ENCODE data around the gene CRYL1. TPM values are rescaled to one million over a fixed set of nuclear protein-coding genes. Genes with fewer than 3 reads are reported as not detected.
A peak's percentile ranks its signal among the peaks of the same experiment; 100 is the strongest.

The CRYL1 gene
- total RNA-seq, 1 experiment from 2014 or later, result 2.9 TPM

DNA sequence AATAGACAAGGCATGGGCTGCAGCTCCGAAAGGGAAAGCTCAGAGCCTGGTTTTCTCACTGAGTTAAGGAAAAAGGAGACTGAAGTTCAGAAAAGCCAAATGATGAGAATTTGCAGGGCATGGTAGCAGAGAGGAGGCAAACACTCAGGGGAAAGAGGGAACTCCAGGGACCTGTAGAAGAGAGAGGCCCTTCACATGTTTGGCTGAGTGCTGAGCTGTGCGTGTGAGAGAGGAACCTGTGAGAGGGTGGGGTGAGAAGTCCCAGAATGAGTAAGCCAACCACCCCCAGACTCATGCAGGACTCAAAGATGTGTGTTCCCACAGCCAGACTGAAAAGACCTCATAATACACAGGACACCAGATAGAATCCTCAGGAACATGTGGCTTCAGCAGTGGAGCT is 2.8 kb upstream of the CRYL1 start (continued):
- TF ChIP-seq, protein P1, sequence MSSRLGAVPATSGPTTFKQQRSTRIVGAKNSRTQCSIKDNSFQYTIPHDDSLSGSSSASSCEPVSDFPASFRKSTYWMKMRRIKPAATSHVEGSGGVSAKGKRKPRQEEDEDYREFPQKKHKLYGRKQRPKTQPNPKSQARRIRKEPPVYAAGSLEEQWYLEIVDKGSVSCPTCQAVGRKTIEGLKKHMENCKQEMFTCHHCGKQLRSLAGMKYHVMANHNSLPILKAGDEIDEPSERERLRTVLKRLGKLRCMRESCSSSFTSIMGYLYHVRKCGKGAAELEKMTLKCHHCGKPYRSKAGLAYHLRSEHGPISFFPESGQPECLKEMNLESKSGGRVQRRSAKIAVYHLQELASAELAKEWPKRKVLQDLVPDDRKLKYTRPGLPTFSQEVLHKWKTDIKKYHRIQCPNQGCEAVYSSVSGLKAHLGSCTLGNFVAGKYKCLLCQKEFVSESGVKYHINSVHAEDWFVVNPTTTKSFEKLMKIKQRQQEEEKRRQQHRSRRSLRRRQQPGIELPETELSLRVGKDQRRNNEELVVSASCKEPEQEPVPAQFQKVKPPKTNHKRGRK (CRISPR knock-in tag; IDR thresholded peaks at IDR 0.05; ENCODE audit: borderline replicate concordance), result no peak
- TF ChIP-seq OVOL2 (CRISPR knock-in tag; IDR thresholded peaks at IDR 0.05; ENCODE audit: borderline replicate concordance), result no peak

DNA sequence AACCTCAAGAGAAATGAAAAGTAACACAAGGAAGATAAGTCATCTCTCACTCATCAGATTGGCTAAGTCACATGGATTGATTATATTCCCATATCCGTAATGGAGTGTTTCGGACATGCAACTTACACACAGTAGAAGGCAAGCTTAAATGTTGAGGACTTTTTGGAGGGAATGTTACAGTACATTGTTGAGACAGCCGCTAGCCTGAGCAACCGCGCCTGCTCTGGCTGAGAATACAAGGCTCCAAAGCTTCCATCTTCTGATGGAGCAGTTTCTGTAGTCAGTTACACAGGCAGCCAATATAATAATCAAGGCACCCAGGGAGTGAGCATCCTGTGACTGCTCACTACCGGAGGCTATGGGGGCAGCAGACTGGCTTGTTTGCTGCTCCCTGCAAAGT is 1.0 kb upstream of the CRYL1 start:
- CTCF ChIA-PET, result interaction anchor here (1.3 to 2.6 kb wide), 2 partner anchors 33 to 36 kb away, joined by 4 to 8 read pairs; no protein-coding TSS in a partner anchor
- ATAC-seq (no peak), DNase-seq (ENCODE audit: low spot score) (no peak)
- TF ChIP-seq PRRX2 (CRISPR knock-in tag; IDR thresholded peaks at IDR 0.05) (no peak), JAZF1 (CRISPR knock-in tag; IDR thresholded peaks at IDR 0.05) (no peak), IRF2 (CRISPR knock-in tag; IDR thresholded peaks at IDR 0.05; ENCODE audit: borderline replicate concordance, low read depth) (no peak), ZNF219 (CRISPR knock-in tag; IDR thresholded peaks at IDR 0.05; ENCODE audit: borderline replicate concordance) (no peak)
- TF ChIP-seq, protein P2, sequence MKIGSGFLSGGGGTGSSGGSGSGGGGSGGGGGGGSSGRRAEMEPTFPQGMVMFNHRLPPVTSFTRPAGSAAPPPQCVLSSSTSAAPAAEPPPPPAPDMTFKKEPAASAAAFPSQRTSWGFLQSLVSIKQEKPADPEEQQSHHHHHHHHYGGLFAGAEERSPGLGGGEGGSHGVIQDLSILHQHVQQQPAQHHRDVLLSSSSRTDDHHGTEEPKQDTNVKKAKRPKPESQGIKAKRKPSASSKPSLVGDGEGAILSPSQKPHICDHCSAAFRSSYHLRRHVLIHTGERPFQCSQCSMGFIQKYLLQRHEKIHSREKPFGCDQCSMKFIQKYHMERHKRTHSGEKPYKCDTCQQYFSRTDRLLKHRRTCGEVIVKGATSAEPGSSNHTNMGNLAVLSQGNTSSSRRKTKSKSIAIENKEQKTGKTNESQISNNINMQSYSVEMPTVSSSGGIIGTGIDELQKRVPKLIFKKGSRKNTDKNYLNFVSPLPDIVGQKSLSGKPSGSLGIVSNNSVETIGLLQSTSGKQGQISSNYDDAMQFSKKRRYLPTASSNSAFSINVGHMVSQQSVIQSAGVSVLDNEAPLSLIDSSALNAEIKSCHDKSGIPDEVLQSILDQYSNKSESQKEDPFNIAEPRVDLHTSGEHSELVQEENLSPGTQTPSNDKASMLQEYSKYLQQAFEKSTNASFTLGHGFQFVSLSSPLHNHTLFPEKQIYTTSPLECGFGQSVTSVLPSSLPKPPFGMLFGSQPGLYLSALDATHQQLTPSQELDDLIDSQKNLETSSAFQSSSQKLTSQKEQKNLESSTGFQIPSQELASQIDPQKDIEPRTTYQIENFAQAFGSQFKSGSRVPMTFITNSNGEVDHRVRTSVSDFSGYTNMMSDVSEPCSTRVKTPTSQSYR (CRISPR knock-in tag; IDR thresholded peaks at IDR 0.05), result no peak
- TF ChIP-seq, protein P3, sequence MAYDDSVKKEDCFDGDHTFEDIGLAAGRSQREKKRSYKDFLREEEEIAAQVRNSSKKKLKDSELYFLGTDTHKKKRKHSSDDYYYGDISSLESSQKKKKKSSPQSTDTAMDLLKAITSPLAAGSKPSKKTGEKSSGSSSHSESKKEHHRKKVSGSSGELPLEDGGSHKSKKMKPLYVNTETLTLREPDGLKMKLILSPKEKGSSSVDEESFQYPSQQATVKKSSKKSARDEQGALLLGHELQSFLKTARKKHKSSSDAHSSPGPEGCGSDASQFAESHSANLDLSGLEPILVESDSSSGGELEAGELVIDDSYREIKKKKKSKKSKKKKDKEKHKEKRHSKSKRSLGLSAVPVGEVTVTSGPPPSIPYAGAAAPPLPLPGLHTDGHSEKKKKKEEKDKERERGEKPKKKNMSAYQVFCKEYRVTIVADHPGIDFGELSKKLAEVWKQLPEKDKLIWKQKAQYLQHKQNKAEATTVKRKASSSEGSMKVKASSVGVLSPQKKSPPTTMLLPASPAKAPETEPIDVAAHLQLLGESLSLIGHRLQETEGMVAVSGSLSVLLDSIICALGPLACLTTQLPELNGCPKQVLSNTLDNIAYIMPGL (CRISPR knock-in tag; IDR thresholded peaks at IDR 0.05), result no peak
- TF ChIP-seq, protein P4, sequence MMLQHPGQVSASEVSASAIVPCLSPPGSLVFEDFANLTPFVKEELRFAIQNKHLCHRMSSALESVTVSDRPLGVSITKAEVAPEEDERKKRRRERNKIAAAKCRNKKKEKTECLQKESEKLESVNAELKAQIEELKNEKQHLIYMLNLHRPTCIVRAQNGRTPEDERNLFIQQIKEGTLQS (CRISPR knock-in tag; conservative IDR thresholded peaks at IDR 0.05), result no peak
- TF ChIP-seq, protein P5, sequence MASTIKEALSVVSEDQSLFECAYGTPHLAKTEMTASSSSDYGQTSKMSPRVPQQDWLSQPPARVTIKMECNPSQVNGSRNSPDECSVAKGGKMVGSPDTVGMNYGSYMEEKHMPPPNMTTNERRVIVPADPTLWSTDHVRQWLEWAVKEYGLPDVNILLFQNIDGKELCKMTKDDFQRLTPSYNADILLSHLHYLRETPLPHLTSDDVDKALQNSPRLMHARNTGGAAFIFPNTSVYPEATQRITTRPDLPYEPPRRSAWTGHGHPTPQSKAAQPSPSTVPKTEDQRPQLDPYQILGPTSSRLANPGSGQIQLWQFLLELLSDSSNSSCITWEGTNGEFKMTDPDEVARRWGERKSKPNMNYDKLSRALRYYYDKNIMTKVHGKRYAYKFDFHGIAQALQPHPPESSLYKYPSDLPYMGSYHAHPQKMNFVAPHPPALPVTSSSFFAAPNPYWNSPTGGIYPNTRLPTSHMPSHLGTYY (CRISPR knock-in tag; IDR thresholded peaks at IDR 0.05), result no peak
- TF ChIP-seq, protein P6, sequence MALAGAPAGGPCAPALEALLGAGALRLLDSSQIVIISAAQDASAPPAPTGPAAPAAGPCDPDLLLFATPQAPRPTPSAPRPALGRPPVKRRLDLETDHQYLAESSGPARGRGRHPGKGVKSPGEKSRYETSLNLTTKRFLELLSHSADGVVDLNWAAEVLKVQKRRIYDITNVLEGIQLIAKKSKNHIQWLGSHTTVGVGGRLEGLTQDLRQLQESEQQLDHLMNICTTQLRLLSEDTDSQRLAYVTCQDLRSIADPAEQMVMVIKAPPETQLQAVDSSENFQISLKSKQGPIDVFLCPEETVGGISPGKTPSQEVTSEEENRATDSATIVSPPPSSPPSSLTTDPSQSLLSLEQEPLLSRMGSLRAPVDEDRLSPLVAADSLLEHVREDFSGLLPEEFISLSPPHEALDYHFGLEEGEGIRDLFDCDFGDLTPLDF (CRISPR knock-in tag; IDR thresholded peaks at IDR 0.05), result no peak
- TF ChIP-seq, protein P7, sequence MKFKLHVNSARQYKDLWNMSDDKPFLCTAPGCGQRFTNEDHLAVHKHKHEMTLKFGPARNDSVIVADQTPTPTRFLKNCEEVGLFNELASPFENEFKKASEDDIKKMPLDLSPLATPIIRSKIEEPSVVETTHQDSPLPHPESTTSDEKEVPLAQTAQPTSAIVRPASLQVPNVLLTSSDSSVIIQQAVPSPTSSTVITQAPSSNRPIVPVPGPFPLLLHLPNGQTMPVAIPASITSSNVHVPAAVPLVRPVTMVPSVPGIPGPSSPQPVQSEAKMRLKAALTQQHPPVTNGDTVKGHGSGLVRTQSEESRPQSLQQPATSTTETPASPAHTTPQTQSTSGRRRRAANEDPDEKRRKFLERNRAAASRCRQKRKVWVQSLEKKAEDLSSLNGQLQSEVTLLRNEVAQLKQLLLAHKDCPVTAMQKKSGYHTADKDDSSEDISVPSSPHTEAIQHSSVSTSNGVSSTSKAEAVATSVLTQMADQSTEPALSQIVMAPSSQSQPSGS (CRISPR knock-in tag; IDR thresholded peaks at IDR 0.05; ENCODE audit: borderline replicate concordance, low read depth), result no peak
- 0 out of 2 replicates have a peak, but pooled peaks cover 3% of the 10 kb centered on the region for H3K36me3 Mint-ChIP-seq
- POLR2A ChIA-PET, result interaction anchor here (0.6 to 1.0 kb wide), 2 partner anchors 173 to 546 kb away, joined by 3 to 5 read pairs; no protein-coding TSS in a partner anchor
- H3K4me3 Mint-ChIP-seq, result peak overlapping the region; percentile 69; the same call in 1 of the 2 replicates
- H3K27ac Mint-ChIP-seq, result no peak overlapping the region
- H3K9me3 Mint-ChIP-seq, result peaks cover 13% of the 10 kb centered on the region
- peaks cover 69% of the 10 kb centered on the region for H3K27me3 Mint-ChIP-seq (ENCODE audit: low read depth)
- H3K4me1 Mint-ChIP-seq, result peaks cover 22% of the 10 kb centered on the region

Data from WTC11 (cell line).